ENCODE measurements around the gene SYCE3. TPM values are rescaled to one million over a fixed set of nuclear protein-coding genes. Genes with fewer than 3 reads are reported as not detected.
A peak's percentile ranks its signal among the peaks of the same experiment; 100 is the strongest.
"Not testable (repeated sequence)": the region's sequence is repeated elsewhere in the genome, so short reads cannot be mapped to it uniquely, and the experiment has no call there.

The SYCE3 gene
- polyA plus RNA-seq = not detected

DNA sequence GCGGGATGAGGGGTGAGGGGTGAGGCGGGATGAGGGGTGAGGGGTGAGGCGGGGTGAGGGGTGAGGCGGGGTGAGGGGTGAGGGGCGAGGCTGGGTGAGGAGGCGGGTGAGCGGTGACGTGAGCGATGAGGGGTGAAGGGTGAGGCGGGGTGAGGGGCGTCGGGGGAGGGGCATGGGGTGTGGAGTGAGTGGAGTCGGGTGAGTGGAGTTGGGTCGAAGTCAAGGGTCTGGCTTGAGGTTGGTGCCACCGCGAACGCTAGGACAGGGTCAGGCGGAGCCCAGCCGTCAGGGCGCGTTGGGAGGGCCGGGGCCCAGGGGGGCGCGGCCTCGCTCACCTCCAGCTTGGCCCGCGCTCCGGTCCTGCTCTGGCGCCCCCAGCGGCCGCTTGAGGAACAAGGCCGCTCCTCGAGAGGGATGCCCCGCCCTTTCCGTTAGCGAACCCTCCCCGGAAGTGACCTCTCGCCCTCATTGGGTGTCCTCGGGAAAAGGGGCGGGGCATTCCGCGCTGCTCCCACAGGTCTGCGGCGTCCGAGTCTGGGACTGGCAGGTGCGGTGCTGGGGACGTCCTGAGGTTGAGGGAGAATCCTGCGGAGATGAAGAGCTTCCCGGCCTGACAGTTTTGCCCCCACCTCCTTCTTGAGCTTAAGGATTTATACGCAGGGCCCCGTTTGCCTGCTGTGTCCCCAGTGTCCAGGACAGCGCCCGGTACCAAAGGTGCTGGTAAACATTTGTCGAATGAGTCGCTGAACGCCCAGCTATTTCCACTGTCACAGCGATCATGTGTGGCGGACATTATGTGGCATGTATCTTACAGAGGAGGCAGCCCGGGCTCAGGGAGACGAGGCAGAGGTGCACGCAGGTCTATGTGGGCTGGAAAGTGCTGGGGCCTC, at the start of gene SYCE3:
Gene SYCE3, minus strand, starts transcription at position 397 of the 890 bp plus-strand sequence. CDS start 6,514 bp downstream, outside the sequence.
- Mint-ChIP-seq H3K9me3 (no peaks in the 10 kb centered on the region), H3K4me3 (peak within 1 kb of the TSS; percentile 92 to 97 (median 94)), H3K27me3 (ENCODE audit: low read depth in 3 of 3) (peaks cover 8 to 18% (median 9%) of the 10 kb centered on the region in 3 donors), H3K36me3 (no peaks in the 10 kb centered on the region), H3K4me1 (peaks cover 22 to 26% of the 10 kb centered on the region in 2 donors), H3K27ac (peak within 1 kb of the TSS; percentile 92 to 99 (median 96))
- peak; percentile 97 to 98 (median 98) for DNase-seq

GRCh38 chr22:50612168-50612527, 49.4 kb upstream of the SYCE3 start:
- Mint-ChIP-seq H3K4me3 (no peak overlapping the region), H3K9me3 (no peaks in the 10 kb centered on the region), H3K4me1 (peaks cover 4 to 7% of the 10 kb centered on the region in 2 donors), H3K36me3 (no peaks in the 10 kb centered on the region), H3K27me3 (ENCODE audit: low read depth in 3 of 3) (peaks cover 2 to 20% (median 13%) of the 10 kb centered on the region in 3 donors), H3K27ac (no peak overlapping the region)
- DNase-seq = no peak

GRCh38 chr22:50611341-50612060, 48.8 kb upstream of the SYCE3 start:
- Mint-ChIP-seq H3K27me3 (ENCODE audit: low read depth in 3 of 3) (peaks cover 2 to 20% (median 14%) of the 10 kb centered on the region in 3 donors), H3K4me1 (peaks cover 4 to 7% of the 10 kb centered on the region in 2 donors), H3K27ac (no peak overlapping the region), H3K9me3 (no peaks in the 10 kb centered on the region), H3K4me3 (no peak overlapping the region), H3K36me3 (no peaks in the 10 kb centered on the region)
- DNase-seq = no peak

DNA sequence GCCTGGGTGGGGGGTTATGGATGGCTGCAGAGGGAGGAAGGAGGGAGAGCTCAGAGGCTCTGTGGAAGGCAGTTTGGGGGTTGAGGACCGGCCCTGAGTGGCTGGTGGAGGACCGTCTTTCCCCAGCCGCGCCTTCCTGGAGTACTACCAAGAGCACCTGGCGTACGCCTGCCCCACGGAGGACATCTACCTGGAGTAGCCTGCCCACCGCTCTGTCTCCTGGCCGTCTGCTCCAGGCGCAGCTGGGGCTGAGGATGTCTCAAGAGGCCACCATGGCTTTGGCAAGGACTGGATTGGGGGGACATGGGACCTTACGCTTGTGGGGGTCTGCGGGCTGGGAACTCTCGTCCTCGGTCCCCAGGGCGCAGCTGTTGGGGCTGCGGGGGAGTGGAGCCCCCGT, 47.9 kb upstream of the SYCE3 start:
- Mint-ChIP-seq H3K4me1 (peaks cover 4 to 7% of the 10 kb centered on the region in 2 donors), H3K27me3 (ENCODE audit: low read depth in 3 of 3) (peaks cover 2 to 20% (median 18%) of the 10 kb centered on the region in 3 donors), H3K4me3 (no peak overlapping the region), H3K27ac (no peak overlapping the region), H3K36me3 (no peaks in the 10 kb centered on the region), H3K9me3 (no peaks in the 10 kb centered on the region)
- no peak for DNase-seq

- no peak for DNase-seq
- H3K36me3 Mint-ChIP-seq = no peaks in the 10 kb centered on the region
- H3K27ac Mint-ChIP-seq = no peak overlapping the region
- no peak overlapping the region for H3K4me3 Mint-ChIP-seq
- no peaks in the 10 kb centered on the region for H3K9me3 Mint-ChIP-seq
- H3K27me3 Mint-ChIP-seq (ENCODE audit: low read depth in 3 of 3) = peaks cover 3 to 17% (median 15%) of the 10 kb centered on the region in 3 donors
- peaks cover 4 to 7% of the 10 kb centered on the region in 2 donors for H3K4me1 Mint-ChIP-seq
Observed at GRCh38 chr22:50610041-50610451, 47.3 kb upstream of the SYCE3 start.

- Mint-ChIP-seq H3K27me3 (ENCODE audit: low read depth in 3 of 3) (peaks cover 4 to 17% (median 14%) of the 10 kb centered on the region in 3 donors), H3K4me1 (peaks cover 4 to 7% of the 10 kb centered on the region in 2 donors), H3K36me3 (no peaks in the 10 kb centered on the region), H3K9me3 (no peaks in the 10 kb centered on the region), H3K4me3 (no peak overlapping the region), H3K27ac (no peak overlapping the region)
- DNase-seq = no peak
Observed at GRCh38 chr22:50609599-50609998, 46.9 kb upstream of the SYCE3 start.

DNA sequence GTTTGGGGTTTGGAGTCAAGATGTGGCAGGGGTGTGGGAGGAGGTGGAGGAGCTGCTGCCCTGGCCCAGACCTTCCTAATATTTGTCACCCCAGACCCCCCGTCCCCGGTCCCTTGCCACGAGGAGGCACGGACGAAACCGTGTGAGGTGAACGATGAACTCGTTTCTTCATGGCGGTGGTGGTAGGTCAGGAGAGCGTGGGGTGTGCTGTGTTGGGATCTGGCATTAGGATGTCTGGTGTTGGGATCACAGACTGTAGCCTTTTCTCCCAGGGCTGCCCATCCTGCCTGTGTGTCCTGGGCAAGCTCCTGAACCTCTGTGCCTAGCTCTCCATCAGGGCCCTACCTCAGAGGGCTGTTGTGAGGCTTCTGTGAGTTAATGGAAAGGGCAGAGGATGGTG, 46.3 kb upstream of the SYCE3 start:
- no peaks in the 10 kb centered on the region for H3K9me3 Mint-ChIP-seq
- H3K27me3 Mint-ChIP-seq (ENCODE audit: low read depth in 3 of 3) = peaks cover 4 to 13% (median 10%) of the 10 kb centered on the region in 3 donors
- H3K36me3 Mint-ChIP-seq = no peaks in the 10 kb centered on the region
- H3K4me3 Mint-ChIP-seq = no peak overlapping the region
- H3K4me1 Mint-ChIP-seq = peaks cover 4 to 7% of the 10 kb centered on the region in 2 donors
- no peak overlapping the region for H3K27ac Mint-ChIP-seq
- DNase-seq = no peak

DNA sequence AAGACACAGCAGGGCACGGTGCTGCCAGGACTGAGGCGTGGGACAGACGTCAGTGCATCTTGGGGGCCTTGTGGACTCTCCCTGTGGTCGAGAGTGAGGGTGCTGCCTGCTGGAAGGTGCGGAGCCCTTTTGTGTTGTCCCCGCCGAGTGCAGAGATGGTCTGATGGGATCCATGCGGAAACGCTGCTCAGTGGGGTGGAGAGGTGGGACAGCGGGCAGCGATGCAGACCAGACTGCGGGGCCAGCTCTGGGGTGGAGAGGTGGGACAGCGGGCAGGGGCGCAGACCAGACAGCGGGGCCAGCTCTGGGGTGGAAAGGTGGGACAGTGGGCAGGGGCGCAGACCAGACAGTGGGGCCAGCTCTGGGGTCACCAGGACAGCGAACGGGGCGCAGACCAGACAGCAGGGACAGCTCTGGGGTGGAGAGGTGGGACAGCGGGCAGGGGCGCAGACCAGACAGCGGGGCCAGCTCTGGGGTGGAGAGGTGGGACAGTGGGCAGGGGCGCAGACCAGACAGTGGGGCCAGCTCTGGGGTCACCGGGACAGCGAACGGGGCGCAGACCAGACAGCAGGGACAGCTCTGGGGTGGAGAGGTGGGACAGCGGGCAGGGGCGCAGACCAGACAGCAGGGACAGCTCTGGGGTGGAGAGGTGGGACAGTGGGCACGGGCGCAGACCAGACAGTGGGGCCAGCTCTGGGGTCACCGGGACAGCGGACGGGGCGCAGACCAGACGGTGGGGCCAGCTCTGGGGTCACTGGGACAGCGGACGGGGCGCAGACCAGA, 45.5 kb upstream of the SYCE3 start:
- H3K27me3 Mint-ChIP-seq (ENCODE audit: low read depth in 3 of 3) = peaks cover 4 to 14% (median 8%) of the 10 kb centered on the region in 3 donors
- H3K4me3 Mint-ChIP-seq = not testable (repeated sequence)

DNA sequence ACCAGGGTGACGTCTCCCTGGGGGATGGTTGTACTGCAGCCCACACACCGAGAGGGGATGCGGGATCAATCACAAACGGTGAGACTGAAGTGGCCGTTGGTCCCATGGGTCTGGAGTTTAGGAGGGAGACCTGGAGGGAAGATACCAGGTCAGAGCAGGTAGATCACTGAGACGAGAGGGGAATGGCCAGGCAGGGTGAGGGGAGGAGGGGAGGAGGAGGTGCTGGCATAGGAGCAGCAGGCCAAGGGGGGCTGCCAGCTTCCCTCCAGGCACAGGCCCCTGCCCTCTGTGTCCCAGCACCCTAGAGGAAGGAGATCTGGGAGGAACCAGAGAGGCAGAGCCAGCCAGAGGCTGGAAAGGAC, 44.9 kb upstream of the SYCE3 start:
- no peak for DNase-seq
- H3K4me1 Mint-ChIP-seq = peaks cover 6% of the 10 kb centered on the region in 2 donors
- peaks cover 6 to 19% (median 13%) of the 10 kb centered on the region in 3 donors for H3K27me3 Mint-ChIP-seq (ENCODE audit: low read depth in 3 of 3)
- no peak overlapping the region for H3K27ac Mint-ChIP-seq
- H3K36me3 Mint-ChIP-seq = no peaks in the 10 kb centered on the region
- H3K9me3 Mint-ChIP-seq = no peaks in the 10 kb centered on the region
- H3K4me3 Mint-ChIP-seq = no peak overlapping the region

More for the DNA sequence above, 45.5 kb upstream of the SYCE3 start:
- H3K27ac Mint-ChIP-seq, DNase-seq, H3K9me3 Mint-ChIP-seq, H3K4me1 Mint-ChIP-seq, H3K36me3 Mint-ChIP-seq: not testable (repeated sequence)

DNA sequence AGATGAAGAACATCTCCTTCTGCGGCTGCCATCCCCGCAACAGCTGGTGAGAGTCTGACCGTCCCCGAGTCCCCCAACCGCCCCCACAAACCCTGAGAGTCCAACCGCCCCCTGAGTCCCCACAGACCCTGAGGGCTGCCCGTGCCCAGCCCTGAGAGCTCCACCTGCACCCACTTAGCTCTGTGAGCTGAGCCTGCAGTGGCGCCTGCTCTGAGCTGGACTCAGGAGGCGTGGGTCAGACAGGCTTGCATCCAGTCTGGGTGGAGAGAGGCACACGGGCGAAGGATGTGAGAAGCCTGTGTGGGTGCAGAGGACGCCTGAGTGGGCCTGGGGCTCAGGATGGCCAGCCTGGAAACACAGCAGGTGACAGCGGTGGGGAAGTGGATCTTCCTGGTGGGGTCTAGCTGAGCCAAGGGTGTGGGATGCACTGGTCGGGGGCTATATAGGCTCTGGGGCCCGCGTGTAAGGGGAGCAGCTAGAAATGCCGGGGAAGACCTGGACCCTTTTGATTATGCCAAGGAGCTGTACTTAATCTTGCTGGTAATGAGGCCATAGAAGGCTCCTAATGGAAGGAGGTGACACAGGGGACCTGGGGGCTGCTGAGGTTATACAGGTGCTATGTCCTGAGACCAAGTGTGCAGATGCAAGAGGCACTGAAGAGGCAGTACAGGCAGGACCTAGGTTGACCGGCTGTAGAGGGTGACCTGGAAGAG, 44.4 kb upstream of the SYCE3 start:
- no peak for DNase-seq
- H3K27ac Mint-ChIP-seq = no peak overlapping the region
- peaks cover 9 to 21% (median 18%) of the 10 kb centered on the region in 3 donors for H3K27me3 Mint-ChIP-seq (ENCODE audit: low read depth in 3 of 3)
- peaks cover 4 to 5% of the 10 kb centered on the region in 2 donors for H3K4me1 Mint-ChIP-seq
- H3K4me3 Mint-ChIP-seq = no peak overlapping the region
- H3K36me3 Mint-ChIP-seq = no peaks in the 10 kb centered on the region
- H3K9me3 Mint-ChIP-seq = no peaks in the 10 kb centered on the region

DNA sequence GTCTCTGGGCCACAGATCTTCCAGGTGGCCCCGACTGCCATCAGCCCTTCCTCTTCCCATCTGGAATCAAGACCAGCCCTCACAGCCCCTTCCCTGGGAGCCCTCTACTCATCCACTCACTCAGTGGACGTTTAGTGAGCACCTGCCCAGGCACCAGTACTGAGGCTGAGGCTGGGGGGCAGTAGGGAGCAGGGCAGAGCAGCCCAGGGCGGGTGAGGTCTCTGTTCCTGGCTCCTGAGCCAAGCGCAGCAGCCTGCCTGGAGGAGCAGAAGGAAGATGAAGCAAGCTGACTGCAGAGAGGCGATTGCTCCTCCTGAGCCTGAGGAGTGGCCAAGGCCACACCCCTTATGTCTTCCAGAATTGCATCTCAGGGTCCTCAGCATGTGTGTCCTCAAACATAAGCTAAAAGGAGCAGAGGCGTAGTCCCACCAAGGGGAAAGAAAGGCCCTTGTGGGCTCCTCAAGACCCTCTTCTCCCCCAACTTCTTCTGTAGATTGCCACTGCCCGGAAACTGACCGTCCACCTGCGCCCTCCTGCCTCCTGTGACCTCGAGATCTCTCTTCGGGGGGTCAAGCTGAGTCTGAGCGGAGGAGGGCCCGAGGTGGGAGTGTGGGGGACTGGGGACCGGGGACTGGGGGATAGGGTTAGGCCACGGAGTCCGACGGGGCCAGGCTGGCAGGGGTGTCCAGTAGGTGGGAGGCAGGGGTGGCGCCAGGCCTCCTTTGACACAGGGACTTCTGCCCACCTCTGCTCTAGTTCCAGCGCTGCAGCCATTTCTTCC, 43.6 kb upstream of the SYCE3 start:
- no peak for DNase-seq
- Mint-ChIP-seq H3K4me3 (no peak overlapping the region), H3K27ac (no peak overlapping the region), H3K27me3 (ENCODE audit: low read depth in 3 of 3) (peaks cover 15 to 28% (median 23%) of the 10 kb centered on the region in 3 donors), H3K4me1 (peaks cover 9 to 10% of the 10 kb centered on the region in 2 donors), H3K36me3 (peaks cover 0 to 6% (median 3%) of the 10 kb centered on the region in 3 donors), H3K9me3 (peaks cover 0 to 1% (median 0%) of the 10 kb centered on the region in 6 donors)

GRCh38 chr22:50605613-50606074, 42.9 kb upstream of the SYCE3 start:
- Mint-ChIP-seq H3K9me3 (peaks cover 0 to 1% (median 0%) of the 10 kb centered on the region in 6 donors), H3K4me3 (no peak overlapping the region), H3K27me3 (ENCODE audit: low read depth in 3 of 3) (peaks cover 15 to 25% (median 23%) of the 10 kb centered on the region in 3 donors), H3K4me1 (peaks cover 9 to 10% of the 10 kb centered on the region in 2 donors), H3K27ac (no peak overlapping the region), H3K36me3 (peaks cover 0 to 6% (median 3%) of the 10 kb centered on the region in 3 donors)
- DNase-seq = no peak

Measured in immature natural killer cell (primary cell).